ENCODE data around the gene TPST1.
"Not testable (repeated sequence)": the region's sequence is repeated elsewhere in the genome, so short reads cannot be mapped to it uniquely, and the experiment has no call there.

The TPST1 gene

DNA sequence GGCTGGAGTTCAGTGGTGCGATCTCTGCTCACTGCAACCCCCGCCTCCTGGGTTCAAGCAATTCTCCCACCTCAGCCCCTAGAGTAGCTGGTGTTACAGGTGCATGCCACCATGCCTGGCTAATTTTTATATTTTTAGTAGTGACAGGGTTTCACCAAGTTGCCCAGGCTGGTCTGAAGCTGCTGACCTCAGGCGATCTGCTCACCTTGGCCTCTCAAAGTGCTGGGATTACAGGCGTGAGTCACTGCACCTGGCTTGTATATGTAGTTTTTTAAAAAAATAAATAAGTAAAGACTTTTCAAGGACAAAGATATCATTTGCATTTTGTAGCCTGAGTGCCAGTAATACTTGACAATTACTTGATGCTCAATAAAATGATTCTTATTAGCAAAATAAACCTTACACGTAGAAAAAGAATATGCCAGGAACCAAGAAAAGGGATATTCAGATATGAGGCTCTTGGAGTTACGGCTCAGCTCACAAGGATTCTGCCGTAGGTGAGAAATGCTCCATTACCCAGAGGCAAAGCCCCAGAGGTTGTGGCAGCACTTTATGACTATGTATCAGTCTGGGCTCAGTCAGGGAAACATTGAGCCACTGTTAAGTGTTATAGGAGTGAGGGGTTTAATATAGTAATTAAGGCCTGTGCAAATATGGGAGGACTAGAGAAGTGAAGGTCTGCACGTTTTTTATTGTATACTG, 98.5 kb downstream of the TPST1 start:
- DNase-seq (ENCODE audit: insufficient read length, low spot score) (no peak), FAIRE-seq (no peak)
- TF ChIP-seq POLR2A (IDR thresholded peaks at IDR 0.05; ENCODE audit: low read depth, low read length): no peak

DNA sequence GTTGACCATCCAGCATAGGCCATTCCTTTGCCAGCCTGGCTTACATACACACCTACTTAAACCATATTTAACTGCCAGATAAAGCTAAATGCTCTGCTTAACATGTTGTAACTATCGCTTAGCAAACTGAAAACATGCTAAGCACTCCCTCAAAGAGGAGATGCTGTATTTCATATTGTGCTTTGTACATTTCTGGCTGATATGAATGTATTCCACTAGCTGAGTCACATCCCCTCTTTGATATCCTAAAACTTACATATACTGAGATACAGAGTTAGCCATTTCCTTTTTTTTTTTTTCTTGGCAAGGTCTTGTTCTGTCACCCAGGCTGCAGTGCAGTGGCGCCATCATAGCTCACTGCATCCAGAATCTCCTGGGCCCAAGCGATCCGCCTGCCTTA, 99.4 kb downstream of the TPST1 start:
- no peak for TF ChIP-seq POLR2A (IDR thresholded peaks at IDR 0.05; ENCODE audit: low read depth, low read length)
- no peak for FAIRE-seq
- DNase-seq (ENCODE audit: insufficient read length, low spot score): no peak

- FAIRE-seq (no peak), DNase-seq (ENCODE audit: insufficient read length, low spot score) (no peak)
- TF ChIP-seq POLR2A (IDR thresholded peaks at IDR 0.05; ENCODE audit: low read depth, low read length): no peak
Observed at GRCh38 chr7:66306243-66306642, 101.1 kb downstream of the TPST1 start.

DNA sequence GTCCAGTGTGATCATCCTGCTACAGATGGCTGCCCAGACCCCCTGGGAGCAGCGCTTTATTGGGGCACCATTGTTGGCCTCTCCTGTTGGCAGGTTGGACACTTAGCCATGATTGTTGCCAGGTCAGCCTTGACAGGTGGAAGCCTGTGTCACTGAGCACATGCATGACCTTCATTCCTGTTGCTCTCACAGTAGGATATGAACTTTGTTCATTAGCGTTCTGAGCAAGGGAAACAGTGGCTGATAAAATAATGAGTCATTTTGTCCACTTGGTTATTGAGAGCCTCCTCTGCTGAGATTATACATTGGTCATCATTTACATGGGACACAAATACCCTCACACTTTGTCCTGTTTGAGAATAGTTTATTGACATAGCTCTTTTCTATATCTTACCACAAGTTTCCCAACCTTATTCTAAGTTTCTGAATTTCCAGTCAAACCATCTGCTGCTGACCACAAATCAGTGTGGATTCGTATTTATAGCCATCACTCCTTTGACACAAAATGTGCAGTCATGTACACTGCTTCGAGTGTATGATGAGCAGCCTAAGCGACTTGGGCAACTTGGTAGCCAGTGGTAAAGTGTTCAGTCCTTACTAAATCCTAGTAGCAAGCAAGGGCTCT, 102.6 kb downstream of the TPST1 start:
- DNase-seq (ENCODE audit: insufficient read length, low spot score) (no peak), FAIRE-seq (no peak)
- no peak for TF ChIP-seq POLR2A (IDR thresholded peaks at IDR 0.05; ENCODE audit: low read depth, low read length)

DNA sequence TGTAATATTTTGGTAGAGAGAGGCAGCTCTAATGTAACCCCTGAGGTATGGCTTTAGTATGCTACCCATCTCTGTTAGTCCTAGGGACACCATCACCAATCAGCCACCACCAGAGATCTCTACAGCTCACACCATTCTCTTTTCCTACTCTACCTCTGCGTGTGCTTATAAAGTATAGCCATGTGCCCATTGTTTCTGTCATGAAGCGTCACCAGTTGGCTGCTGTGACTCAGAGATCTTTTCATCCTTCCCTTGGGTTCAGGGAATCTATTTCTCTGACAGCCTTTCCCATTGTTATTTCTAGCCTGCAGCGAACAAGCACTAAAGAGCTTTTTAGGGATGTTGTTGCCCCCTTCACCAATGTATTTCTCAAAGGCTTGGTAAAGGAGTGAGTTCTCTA, 103.3 kb downstream of the TPST1 start:
- DNase-seq (ENCODE audit: insufficient read length, low spot score) (no peak), FAIRE-seq (no peak)
- TF ChIP-seq POLR2A (IDR thresholded peaks at IDR 0.05; ENCODE audit: low read depth, low read length): no peak

DNA sequence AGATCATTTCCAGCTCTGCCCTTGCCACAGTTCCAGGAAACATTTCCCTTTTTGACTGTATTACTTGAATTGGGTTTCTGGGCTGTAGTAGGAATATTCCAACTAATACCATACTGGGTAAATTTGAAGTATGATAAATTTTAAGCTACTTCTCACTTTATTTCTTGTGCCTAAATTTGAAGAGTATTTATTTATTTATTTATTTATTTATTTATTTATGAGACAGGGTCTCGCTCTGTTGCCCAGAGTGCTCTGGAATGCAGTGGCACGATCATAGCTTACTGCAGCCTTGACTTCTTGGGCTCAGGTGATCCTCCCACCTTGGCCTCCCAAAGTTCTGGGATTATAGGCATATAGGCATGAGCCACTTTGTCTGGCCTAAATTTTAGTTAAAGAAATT, 105.5 kb downstream of the TPST1 start:
- no peak for TF ChIP-seq POLR2A (IDR thresholded peaks at IDR 0.05; ENCODE audit: low read depth, low read length)
- DNase-seq (ENCODE audit: insufficient read length, low spot score) (no peak), FAIRE-seq (no peak)

- TF ChIP-seq POLR2A (IDR thresholded peaks at IDR 0.05; ENCODE audit: low read depth, low read length): no peak
- DNase-seq (ENCODE audit: insufficient read length, low spot score): no peak
- peak; percentile 55 for FAIRE-seq
Observed at GRCh38 chr7:66313886-66314568, 108.9 kb downstream of the TPST1 start.

GRCh38 chr7:66315192-66315591, 110.1 kb downstream of the TPST1 start:
- peak; percentile 55 for FAIRE-seq
- no peak for TF ChIP-seq POLR2A (IDR thresholded peaks at IDR 0.05; ENCODE audit: low read depth, low read length)
- no peak for DNase-seq (ENCODE audit: insufficient read length, low spot score)

- no peak for TF ChIP-seq POLR2A (IDR thresholded peaks at IDR 0.05; ENCODE audit: low read depth, low read length)
- FAIRE-seq (no peak), DNase-seq (ENCODE audit: insufficient read length, low spot score) (no peak)
Observed at GRCh38 chr7:66319407-66319979, 114.4 kb downstream of the TPST1 start.

GRCh38 chr7:66321283-66321682, 116.1 kb downstream of the TPST1 start:
- no peak for TF ChIP-seq POLR2A (IDR thresholded peaks at IDR 0.05; ENCODE audit: low read depth, low read length)
- FAIRE-seq: no peak
- DNase-seq (ENCODE audit: insufficient read length, low spot score): no peak

DNA sequence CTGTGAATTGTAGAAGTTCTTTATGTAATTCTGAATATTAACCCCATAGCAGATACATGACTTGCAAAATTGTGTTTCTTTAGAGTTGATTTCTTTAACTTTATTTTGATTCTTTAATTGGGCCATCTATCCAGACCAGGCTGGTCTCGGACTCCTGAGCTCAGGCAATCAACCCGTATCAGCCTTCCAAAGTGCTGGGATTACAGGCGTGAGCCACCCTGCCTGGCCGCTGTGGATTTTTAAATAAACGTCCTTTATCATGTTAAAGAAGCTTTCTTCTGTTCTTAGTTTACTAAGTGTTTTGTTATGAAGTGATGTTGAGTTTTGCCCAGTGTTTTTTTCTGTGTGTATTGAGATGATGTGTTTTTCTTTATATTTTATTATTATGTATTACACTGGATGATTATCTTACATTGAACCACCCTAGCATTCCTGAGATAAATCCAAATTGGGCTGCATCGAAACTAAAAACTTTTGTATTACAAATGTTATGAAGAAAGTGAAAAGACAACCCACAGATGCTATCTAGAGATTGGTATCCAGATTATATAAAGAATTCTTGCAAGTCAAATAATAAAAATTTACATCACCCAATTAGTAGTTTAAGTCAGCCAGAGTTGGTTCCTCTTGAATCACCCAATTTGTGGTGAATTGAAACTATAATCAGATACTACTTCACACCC, 118.1 kb downstream of the TPST1 start:
- no peak for FAIRE-seq
- no peak for DNase-seq (ENCODE audit: insufficient read length, low spot score)
- no peak for TF ChIP-seq POLR2A (IDR thresholded peaks at IDR 0.05; ENCODE audit: low read depth, low read length)

GRCh38 chr7:66324985-66325384, 119.9 kb downstream of the TPST1 start:
- not testable (repeated sequence) for DNase-seq (ENCODE audit: insufficient read length, low spot score)

GRCh38 chr7:66326501-66327215, 121.5 kb downstream of the TPST1 start:
- FAIRE-seq: peak; percentile 36
- TF ChIP-seq POLR2A (IDR thresholded peaks at IDR 0.05; ENCODE audit: low read depth, low read length): no peak
- no peak for DNase-seq (ENCODE audit: insufficient read length, low spot score)

More at GRCh38 chr7:66324985-66325384, 119.9 kb downstream of the TPST1 start:
- not testable (repeated sequence) for FAIRE-seq
